ENCODE data around the gene BAG2. TPM values are rescaled to one million over a fixed set of nuclear protein-coding genes. Genes with fewer than 3 reads are reported as not detected.
A peak's percentile ranks its signal among the peaks of the same experiment; 100 is the strongest.

The BAG2 gene
- 13.1 and 13.2 TPM in 2 replicates for total RNA-seq

DNA sequence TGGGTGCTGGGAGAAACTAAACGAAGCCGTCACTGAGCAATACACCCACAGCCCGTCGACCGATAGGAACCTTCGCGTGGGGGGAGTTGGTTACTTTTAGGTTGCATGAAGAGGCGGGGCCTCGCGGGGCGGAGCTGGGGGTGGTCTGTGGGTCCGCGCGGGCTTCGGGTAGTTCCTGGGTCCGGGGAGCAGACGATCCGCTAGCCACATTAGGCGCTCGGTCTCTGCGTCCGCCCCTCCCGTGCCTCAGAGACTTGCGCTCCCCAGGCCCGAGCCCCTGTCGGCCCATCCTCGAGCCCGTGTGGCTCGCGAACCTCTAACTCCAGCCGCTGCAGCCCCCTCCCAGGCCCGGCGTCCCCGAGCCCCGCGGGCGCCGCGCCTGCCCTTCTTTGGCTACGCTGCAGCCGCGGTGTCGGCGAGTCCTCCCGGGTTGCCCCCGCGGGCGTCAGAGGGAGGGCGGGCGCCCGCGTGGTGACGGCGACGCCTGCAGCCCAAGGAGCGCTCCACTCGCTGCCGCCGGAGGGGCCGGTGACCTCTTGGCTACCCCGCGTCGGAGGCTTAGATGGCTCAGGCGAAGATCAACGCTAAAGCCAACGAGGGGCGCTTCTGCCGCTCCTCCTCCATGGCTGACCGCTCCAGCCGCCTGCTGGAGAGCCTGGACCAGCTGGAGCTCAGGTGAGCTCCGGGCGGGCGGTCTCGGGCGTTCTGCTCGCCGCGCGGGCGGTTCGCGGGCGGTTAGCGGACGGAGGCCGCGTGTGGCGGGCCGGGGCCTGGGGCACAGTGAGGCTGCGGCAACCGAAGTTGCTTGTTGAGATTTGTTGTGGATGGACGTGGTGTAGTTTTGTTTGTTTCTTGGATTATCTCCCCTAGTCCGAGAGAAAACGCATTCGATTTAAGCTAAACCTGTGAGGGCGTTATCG lies at the start of gene BAG2:
TSS of gene BAG2 (plus strand) at position 191 of the 920 bp plus-strand sequence. CDS start at position 563, 372 bp downstream.
- peak within 1 kb of the TSS; percentile 89 for H3K4me3 Mint-ChIP-seq
- H3K27ac Mint-ChIP-seq, result peak within 1 kb of the TSS; percentile 93
- peak; percentile 97 for DNase-seq
- no peaks in the 10 kb centered on the region for H3K9me3 Mint-ChIP-seq
- no peaks in the 10 kb centered on the region for H3K27me3 Mint-ChIP-seq
- intact Hi-C loops (cut with micrococcal nuclease), result loop anchor here (1.0 to 5.0 kb wide), 8 partner anchors 14 to 215 kb away; partner anchors contain the start of genes BEND6, KIAA1586, PRIM2 and RAB23
- H3K4me1 Mint-ChIP-seq, result peaks cover 24% of the 10 kb centered on the region
- peaks cover 7% of the 10 kb centered on the region for H3K36me3 Mint-ChIP-seq (ENCODE audit: low read depth)

DNA sequence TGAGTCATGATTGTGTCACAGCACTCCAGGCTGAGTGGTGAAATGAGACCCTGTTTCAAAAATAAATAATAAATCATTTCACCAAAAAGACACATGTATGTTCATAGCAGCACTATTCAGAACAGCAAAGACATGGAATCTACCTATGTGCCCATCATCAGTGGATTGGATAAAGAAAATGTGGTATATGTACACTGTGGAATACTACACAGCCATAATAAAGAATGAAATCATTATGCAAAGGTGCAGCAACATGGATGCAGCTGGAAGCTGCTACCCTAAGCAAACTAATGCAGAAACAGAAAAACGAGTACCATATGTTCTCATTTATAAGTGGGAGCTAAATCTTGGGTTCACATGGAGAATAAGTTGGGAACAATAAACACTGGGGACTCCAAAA lies 49.0 kb upstream of the BAG2 start:
- Mint-ChIP-seq H3K4me3 (no peak overlapping the region), H3K27me3 (no peaks in the 10 kb centered on the region), H3K9me3 (peaks cover 9% of the 10 kb centered on the region), H3K36me3 (ENCODE audit: low read depth) (peaks cover 42% of the 10 kb centered on the region), H3K4me1 (peaks cover 7% of the 10 kb centered on the region), H3K27ac (no peak overlapping the region)
- intact Hi-C loops (cut with micrococcal nuclease), result no loop called here
- no peak for DNase-seq

DNA sequence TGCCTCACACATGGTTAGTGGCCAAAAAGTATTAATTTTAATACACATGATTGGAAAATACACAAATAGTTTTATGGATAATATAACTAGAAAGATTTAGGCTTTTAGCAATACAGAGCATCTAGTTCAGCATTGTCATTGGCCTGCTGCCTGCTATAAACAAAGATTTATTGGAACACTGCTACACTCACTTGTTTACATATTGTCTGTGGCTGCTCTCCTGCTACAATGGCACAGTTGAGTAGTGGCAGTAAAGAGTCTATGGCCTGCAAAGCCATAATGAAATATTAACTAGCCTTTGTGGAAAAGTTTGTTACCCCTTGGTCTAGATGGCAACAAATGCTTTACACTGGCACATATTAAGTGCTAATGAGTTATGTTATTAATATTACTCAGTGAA lies 44.4 kb upstream of the BAG2 start:
- H3K27ac Mint-ChIP-seq, result no peak overlapping the region
- DNase-seq, result no peak
- H3K36me3 Mint-ChIP-seq (ENCODE audit: low read depth), result peaks cover 19% of the 10 kb centered on the region
- intact Hi-C loops (cut with micrococcal nuclease), result no loop called here
- no peak overlapping the region for H3K4me3 Mint-ChIP-seq
- H3K9me3 Mint-ChIP-seq, result no peaks in the 10 kb centered on the region
- no peaks in the 10 kb centered on the region for H3K27me3 Mint-ChIP-seq
- peaks cover 4% of the 10 kb centered on the region for H3K4me1 Mint-ChIP-seq

DNA sequence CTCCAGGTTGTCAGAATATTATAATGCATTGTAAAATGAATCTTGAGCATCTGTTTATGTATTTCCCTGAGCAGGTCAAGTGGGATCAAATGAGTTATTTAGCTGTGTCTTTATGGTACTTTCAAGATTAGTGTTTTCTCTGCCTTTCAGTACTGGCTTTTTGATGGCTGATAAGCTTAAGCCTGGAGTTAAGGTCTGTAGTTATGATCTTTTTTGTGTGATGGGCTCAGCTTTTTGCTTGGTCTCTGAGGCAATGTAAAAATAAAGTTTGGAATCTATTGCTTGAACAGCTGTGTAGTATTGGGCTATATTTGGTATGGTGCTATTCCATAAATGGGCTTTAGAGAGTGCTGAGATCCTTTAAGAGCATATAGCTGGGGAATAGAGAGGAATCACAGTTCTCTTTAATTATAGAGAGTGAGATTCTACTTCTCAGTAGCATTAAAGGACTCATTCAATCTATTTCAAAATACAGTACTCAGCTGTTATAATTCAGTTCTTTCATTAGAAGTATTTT lies 41.4 kb upstream of the BAG2 start:
- Mint-ChIP-seq H3K9me3 (no peaks in the 10 kb centered on the region), H3K4me1 (peaks cover 2% of the 10 kb centered on the region), H3K36me3 (ENCODE audit: low read depth) (peaks cover 20% of the 10 kb centered on the region), H3K27ac (no peak overlapping the region), H3K4me3 (no peak overlapping the region), H3K27me3 (no peaks in the 10 kb centered on the region)
- intact Hi-C loops (cut with micrococcal nuclease), result no loop called here
- DNase-seq, result no peak

DNA sequence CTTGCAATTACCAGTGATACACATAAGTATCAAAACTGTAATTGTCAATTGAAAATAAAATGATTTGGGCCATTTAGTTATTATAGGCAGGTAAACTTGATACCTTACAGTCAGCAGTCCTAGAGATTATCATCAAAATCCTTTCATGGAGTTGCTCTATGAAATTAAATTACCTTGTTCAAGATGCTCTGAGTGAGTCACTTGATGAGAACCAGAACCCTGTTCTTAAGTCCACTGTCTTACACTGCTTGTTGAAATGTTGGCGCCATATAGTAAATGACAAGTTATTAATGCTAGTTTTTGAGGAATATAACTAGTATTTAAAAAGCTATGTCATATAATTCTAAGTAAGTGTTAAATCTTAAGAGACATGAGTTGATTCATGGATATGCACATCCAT lies 37.2 kb upstream of the BAG2 start:
- Mint-ChIP-seq H3K4me1 (peaks cover 8% of the 10 kb centered on the region), H3K27ac (no peak overlapping the region), H3K4me3 (no peak overlapping the region), H3K27me3 (no peaks in the 10 kb centered on the region), H3K9me3 (no peaks in the 10 kb centered on the region), H3K36me3 (ENCODE audit: low read depth) (peaks cover 31% of the 10 kb centered on the region)
- DNase-seq, result no peak
- intact Hi-C loops (cut with micrococcal nuclease), result no loop called here

DNA sequence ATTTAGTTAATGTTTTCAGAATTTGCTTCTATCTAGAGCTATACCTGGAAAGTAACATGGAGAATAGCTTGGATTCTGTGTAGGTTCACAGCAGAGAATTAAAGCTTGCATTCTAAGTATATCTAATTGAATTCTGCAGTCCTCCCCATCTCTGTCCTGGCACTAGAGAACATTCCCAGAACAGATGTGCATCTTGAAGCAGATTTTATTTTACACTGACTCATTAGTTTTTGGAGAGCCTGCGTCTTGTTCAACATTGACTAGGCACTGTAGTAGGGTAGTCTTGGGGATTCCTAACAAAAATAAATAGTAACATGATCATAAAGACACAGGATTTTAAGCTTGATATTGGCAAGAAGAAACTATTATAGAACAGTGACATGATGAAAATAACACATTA lies 36.2 kb upstream of the BAG2 start:
- peaks cover 8% of the 10 kb centered on the region for H3K4me1 Mint-ChIP-seq
- H3K9me3 Mint-ChIP-seq, result no peaks in the 10 kb centered on the region
- no peaks in the 10 kb centered on the region for H3K27me3 Mint-ChIP-seq
- peaks cover 33% of the 10 kb centered on the region for H3K36me3 Mint-ChIP-seq (ENCODE audit: low read depth)
- intact Hi-C loops (cut with micrococcal nuclease), result no loop called here
- H3K4me3 Mint-ChIP-seq, result no peak overlapping the region
- no peak for DNase-seq
- H3K27ac Mint-ChIP-seq, result no peak overlapping the region

DNA sequence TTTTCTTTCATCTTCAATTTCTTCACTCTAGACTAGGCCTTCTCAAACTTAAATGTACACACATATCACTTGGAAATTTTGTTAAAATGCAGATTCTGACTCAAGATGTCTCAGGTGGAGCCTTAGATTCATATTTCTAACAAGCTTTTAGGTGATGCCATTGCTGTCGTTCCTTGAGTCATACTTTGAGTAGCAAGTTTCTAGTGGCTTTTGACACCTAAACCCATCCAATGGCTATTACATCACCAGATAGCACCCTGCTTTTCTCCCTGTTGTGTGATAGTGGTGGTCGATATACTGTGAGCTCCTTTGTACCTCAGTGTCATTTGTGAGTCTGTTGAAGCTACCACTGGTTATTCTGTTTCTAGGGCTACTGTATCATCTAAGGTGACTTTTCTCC lies 34.8 kb upstream of the BAG2 start:
- no peak overlapping the region for H3K4me3 Mint-ChIP-seq
- peak overlapping the region; percentile 4 for H3K27ac Mint-ChIP-seq
- no peaks in the 10 kb centered on the region for H3K27me3 Mint-ChIP-seq
- no peak for DNase-seq
- intact Hi-C loops (cut with micrococcal nuclease), result no loop called here
- H3K36me3 Mint-ChIP-seq (ENCODE audit: low read depth), result peaks cover 41% of the 10 kb centered on the region
- no peaks in the 10 kb centered on the region for H3K9me3 Mint-ChIP-seq
- peaks cover 8% of the 10 kb centered on the region for H3K4me1 Mint-ChIP-seq

DNA sequence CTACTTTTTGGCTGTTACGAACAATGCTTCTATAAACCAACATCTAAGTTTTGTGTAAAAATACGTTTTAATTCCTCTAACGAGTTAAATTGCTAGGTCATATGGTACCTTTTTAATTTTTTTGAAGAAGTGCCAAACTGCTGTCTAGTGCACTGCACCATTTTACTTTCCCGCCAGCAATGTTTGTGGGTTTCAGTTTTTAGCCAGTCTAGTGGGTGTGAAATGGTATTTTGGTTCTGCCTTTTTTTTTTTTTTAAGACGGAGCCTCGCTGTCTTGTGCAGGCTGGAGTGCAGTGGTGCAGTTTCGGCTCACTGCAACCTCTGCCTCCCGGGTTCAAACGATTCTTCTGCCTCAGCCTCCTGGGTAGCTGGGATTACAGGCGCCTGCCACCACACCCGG lies 34.1 kb upstream of the BAG2 start:
- Mint-ChIP-seq H3K4me3 (no peak overlapping the region), H3K27me3 (no peaks in the 10 kb centered on the region), H3K4me1 (peaks cover 8% of the 10 kb centered on the region), H3K27ac (no peak overlapping the region), H3K9me3 (no peaks in the 10 kb centered on the region), H3K36me3 (ENCODE audit: low read depth) (peaks cover 47% of the 10 kb centered on the region)
- intact Hi-C loops (cut with micrococcal nuclease), result no loop called here
- no peak for DNase-seq

DNA sequence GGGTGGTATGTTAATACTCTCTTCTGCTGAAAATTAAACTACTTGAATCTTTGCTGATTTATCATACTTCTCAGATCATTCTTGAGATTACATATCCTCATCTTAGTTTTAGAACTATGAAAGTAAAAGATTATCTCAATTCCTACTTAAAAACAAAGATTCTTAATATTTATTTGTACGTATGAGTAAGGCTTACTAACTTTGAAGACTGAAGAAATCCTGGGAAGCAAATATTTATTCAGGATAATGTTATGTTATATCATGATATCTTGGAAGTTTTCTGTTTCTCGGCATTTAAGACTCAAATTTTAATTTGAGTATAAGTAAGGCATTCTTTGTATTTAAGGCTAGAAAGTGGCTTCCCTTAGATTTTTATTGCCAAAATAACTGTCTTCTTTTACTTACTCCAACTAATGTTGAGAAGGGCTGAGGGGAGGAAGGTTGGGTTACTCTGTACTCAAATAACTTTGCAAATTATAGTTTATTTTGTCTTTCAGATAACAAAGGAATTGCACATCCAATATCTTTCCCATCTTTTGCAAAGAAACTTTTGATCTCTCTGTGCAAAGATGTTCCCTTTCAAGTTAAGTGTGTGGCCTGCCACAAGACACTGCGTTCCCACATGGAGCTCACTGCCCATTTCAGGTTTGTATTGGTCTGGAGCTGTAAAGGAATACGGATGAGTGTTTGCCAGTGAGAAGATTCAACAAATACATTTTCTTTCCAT lies 30.5 kb upstream of the BAG2 start:
- Mint-ChIP-seq H3K27me3 (no peaks in the 10 kb centered on the region), H3K36me3 (ENCODE audit: low read depth) (peaks cover 54% of the 10 kb centered on the region)

DNA sequence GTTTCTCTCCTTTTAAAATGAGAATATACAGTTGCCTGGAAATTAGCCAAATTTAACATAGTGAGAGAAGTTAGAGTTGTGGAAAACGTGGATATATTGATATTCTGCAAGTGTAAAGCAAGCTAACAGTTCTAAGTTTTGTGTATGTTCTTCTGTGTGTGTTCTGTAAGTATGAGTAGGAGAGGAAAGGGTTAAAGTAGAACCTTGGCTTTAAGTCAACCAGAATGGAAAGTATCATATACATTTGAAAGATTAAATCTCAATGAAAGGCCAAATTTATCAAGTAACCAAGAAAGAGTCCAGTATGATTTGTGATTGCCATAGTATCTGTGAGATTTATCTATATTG lies 30.0 kb upstream of the BAG2 start:
- peaks cover 2% of the 10 kb centered on the region for H3K4me1 Mint-ChIP-seq
- no peak overlapping the region for H3K27ac Mint-ChIP-seq
- peaks cover 51% of the 10 kb centered on the region for H3K36me3 Mint-ChIP-seq (ENCODE audit: low read depth)

More for the DNA sequence above, 30.5 kb upstream of the BAG2 start:
- peaks cover 3% of the 10 kb centered on the region for H3K4me1 Mint-ChIP-seq
- H3K4me3 Mint-ChIP-seq, result no peak overlapping the region
- peaks cover 7% of the 10 kb centered on the region for H3K9me3 Mint-ChIP-seq
- DNase-seq, result no peak
- intact Hi-C loops (cut with micrococcal nuclease), result no loop called here
- no peak overlapping the region for H3K27ac Mint-ChIP-seq

DNA sequence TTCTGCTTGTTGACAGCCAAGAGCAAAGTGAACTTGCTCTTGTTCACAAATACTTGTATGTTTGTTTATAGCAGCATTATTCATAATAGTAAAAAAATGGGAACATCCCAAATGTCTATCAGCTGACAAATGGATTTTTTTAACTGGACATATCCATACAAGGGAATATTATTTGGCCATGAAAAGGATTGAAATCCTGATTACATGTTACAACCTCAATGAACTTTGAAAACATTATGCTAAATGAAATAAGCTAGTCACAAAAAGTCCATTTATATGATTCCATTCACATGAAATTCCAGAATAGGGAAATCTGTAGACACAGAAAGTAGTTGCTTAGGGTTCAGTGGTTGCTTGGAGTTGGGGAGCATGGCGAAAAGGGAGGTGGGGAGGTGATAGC lies 28.4 kb upstream of the BAG2 start:
- peaks cover 59% of the 10 kb centered on the region for H3K36me3 Mint-ChIP-seq (ENCODE audit: low read depth)
- peaks cover 7% of the 10 kb centered on the region for H3K9me3 Mint-ChIP-seq
- H3K27ac Mint-ChIP-seq, result no peak overlapping the region
- DNase-seq, result no peak
- intact Hi-C loops (cut with micrococcal nuclease), result no loop called here
- peaks cover 15% of the 10 kb centered on the region for H3K4me1 Mint-ChIP-seq
- H3K27me3 Mint-ChIP-seq, result no peaks in the 10 kb centered on the region
- no peak overlapping the region for H3K4me3 Mint-ChIP-seq

More for the DNA sequence above, 30.0 kb upstream of the BAG2 start:
- Mint-ChIP-seq H3K4me3 (no peak overlapping the region), H3K27me3 (no peaks in the 10 kb centered on the region), H3K9me3 (peaks cover 7% of the 10 kb centered on the region)
- intact Hi-C loops (cut with micrococcal nuclease), result no loop called here
- DNase-seq, result no peak

DNA sequence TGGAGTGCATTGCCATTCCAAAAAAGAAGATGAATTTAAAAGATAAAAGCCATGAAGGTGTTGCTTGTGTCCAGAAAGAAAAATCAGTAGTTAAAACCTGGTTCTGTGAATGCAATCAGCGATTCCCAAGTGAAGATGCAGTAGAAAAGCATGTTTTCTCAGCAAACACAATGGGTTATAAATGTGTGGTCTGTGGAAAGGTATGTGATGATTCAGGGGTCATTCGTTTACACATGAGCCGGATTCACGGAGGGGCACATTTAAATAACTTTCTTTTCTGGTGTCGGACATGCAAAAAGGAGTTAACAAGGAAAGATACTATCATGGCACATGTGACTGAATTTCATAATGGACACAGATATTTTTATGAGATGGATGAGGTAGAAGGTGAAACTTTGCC lies 24.7 kb upstream of the BAG2 start:
- intact Hi-C loops (cut with micrococcal nuclease), result no loop called here
- peaks cover 16% of the 10 kb centered on the region for H3K4me1 Mint-ChIP-seq
- DNase-seq, result no peak
- no peak overlapping the region for H3K4me3 Mint-ChIP-seq
- H3K27me3 Mint-ChIP-seq, result no peaks in the 10 kb centered on the region
- no peak overlapping the region for H3K27ac Mint-ChIP-seq
- H3K9me3 Mint-ChIP-seq, result peaks cover 7% of the 10 kb centered on the region
- peaks cover 63% of the 10 kb centered on the region for H3K36me3 Mint-ChIP-seq (ENCODE audit: low read depth)

DNA sequence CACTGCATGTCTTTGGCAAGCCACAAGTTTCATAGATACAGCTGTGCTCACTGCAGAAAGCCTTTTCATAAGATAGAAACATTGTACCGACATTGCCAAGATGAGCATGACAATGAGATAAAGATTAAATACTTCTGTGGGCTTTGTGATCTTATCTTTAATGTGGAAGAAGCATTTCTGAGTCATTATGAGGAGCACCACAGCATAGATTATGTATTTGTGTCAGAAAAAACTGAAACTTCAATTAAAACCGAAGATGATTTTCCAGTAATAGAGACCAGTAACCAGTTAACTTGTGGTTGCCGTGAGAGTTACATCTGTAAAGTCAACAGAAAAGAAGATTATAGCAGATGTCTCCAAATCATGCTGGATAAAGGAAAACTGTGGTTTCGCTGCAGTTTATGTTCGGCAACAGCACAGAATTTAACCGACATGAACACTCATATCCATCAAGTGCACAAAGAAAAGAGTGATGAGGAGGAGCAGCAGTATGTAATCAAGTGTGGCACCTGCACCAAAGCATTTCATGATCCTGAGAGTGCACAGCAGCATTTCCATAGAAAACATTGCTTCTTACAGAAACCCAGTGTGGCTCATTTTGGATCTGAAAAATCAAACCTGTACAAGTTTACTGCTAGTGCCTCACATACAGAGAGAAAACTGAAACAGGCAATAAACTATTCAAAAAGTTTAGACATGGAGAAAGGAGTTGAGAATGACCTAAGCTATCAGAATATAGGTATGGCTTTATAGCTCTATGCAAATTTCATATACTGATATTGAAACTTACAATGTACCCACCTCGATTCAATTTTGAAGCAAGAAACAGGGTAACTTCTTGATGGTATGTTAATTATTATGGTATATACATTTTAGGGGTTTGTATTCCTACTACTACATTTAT lies 23.9 kb upstream of the BAG2 start:
- H3K4me1 Mint-ChIP-seq, result peaks cover 16% of the 10 kb centered on the region
- no peak for DNase-seq
- intact Hi-C loops (cut with micrococcal nuclease), result loop anchor here (1.0 kb wide), 3 partner anchors 10 to 59 kb away; partner anchors contain the start of gene BAG2
- H3K9me3 Mint-ChIP-seq, result peaks cover 7% of the 10 kb centered on the region
- H3K27ac Mint-ChIP-seq, result peak overlapping the region; percentile 88
- H3K4me3 Mint-ChIP-seq, result peak overlapping the region; percentile 51
- H3K36me3 Mint-ChIP-seq (ENCODE audit: low read depth), result peaks cover 61% of the 10 kb centered on the region
- H3K27me3 Mint-ChIP-seq, result no peaks in the 10 kb centered on the region
